Central memory CD4-positive, alpha-beta T cell (primary cell): ENCODE measurements around the gene AHDC1.
A peak's percentile ranks its signal among the peaks of the same experiment; 100 is the strongest.
"Not testable (repeated sequence)": the region's sequence is repeated elsewhere in the genome, so short reads cannot be mapped to it uniquely, and the experiment has no call there.

ENCODE experiments used
- DNase-seq: peaks from one replicate; pipeline ENCODE4 v3.0.0; 2022

AHDC1 gene

DNA sequence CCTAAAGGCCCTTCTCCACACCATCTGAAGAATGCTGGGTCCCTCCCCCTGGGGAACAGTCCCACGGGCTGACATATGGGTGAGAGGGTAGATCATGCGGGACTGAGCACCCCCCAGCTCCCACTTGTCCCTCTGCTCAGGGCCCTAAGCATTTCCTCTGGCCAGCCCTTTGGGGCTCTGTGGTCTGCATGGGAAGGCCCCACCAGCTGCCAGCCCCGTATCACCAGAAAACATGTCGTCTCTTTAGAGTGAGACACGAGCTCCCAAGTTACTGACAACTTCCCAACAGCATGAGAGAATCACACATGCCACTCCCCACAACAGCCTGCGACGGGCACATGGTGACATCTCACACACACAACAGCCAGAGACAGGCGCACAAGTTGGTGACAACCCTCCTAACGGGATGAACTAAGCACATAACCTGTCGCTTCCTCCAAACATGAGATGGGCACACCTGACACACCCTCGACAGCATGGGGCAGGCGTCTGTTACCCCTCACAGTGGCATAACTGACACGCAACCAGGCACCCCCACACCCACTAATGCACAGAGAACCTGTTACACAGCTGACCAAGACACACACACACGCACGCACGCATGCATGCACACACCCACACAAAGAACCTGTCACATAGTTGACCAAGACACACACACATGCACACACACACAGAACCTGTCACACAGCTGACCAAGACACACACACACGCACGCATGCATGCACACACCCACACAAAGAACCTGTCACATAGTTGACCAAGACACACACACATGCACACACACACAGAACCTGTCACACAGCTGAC, 41.2 kb downstream of the AHDC1 start:
- DNase-seq, result no peak

- no peak for DNase-seq
Measured at GRCh38 chr1:27562021-27562420, 41.9 kb downstream of the AHDC1 start.

DNA sequence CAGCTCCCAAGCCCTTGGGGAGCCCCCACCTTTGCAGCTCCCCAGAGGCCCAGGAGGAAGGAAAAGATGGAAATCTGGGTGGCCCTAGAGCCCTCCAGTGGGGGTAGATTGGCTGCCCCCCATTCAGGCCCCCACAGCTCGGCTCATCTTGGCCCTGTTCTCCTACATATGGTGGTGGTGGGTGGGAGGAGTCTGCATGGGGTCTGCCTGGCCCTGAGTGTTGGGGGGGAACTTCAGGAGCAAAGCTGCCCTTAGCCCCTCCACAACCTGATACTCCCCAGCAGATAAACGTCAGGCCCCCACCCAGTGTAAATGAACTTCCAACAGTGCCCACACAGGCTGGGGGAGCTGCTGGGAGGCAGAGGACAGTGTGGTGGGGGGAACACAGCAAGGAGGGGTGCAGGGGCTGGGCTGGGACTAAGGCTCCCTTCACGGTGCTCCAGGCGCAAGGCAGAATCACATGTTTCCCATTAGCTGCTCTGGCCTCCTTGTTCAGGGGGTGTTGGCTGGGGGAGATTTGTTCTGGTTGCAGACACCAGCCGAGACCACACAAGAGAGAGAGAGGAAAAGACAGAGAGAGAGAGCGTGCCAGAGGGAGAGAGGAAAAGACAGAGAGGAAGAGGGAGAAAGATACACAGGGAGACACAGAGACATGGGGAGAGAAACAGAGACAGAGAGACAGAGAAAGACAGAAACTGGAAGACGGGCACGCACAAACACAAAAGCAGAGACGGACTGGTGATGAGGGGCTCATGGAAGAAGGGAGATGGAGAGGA, 42.6 kb downstream of the AHDC1 start:
- no peak for DNase-seq

DNA sequence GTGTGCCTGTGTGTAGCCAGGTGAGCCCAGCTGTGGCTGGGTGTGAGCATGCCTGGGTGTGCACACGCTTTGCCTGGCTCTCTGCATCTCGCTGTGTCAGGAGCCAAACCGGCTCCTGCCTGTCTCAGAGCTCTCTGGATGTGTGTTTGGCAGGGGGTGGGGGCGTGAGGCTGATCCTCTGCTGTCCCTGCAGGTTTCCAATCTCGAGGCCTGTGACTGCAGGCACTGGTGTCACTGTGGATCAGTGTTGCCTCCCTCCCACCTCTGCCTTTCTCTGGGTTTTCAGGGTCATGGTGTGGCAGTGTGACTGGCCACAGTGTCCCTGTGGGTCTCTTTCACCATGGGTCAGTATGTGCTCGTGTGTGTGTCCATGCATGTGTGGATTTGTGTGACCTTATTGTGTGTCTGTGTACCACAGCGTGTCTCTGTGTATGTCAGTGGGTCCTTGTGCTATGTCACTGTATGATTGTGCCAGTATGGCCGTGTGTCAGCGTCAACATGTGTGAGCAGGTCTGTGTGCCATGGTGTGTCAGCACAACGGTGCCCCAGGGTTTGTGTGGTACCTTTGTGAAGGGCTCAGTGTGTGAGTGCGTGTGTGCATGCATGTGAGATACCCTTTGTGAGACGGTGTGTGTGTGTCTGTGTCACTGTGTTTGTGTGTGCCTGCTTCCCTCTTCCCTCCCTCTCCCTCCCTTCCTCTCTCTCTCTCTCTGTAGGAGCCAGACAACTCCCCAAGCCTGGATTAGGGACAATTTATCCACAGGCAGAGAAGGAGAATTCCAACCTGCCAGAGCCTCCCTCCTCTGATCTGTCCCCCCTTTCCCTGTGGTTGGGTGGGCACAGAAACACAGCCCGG, 43.4 kb downstream of the AHDC1 start:
- no peak for DNase-seq

- no peak for DNase-seq
Measured at GRCh38 chr1:27559466-27560030, 44.4 kb downstream of the AHDC1 start.

GRCh38 chr1:27557596-27558340, 46.2 kb downstream of the AHDC1 start:
- no peak for DNase-seq

GRCh38 chr1:27556781-27557595, 47.0 kb downstream of the AHDC1 start:
- peak; percentile 60 for DNase-seq

GRCh38 chr1:27556435-27556780, 47.5 kb downstream of the AHDC1 start:
- no peak for DNase-seq

GRCh38 chr1:27555700-27556424, 48.1 kb downstream of the AHDC1 start:
- DNase-seq, result no peak

- no peak for DNase-seq
Measured at GRCh38 chr1:27554759-27555699, 48.9 kb downstream of the AHDC1 start.

GRCh38 chr1:27554293-27554692, 49.7 kb downstream of the AHDC1 start:
- DNase-seq, result no peak

DNA sequence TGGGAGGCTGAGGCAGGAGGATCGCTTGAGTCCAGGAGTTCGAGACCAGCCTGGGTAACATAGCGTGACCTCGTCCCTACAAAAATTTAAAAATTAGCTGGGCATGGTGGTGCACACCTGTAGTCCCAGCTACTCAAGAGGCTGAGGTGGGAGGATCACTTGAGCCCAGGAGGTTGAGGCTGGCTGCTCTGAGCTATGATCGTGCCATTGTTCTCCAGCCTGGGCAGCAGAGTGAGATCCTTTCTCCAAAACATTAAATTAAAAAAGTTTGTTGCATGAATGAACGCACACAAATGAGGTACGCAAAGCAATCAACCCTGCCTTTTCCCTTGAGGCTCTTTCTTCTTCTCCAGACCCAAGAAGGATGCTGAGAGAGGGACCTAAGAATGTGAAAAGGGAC, 50.1 kb downstream of the AHDC1 start:
- not testable (repeated sequence) for DNase-seq

DNA sequence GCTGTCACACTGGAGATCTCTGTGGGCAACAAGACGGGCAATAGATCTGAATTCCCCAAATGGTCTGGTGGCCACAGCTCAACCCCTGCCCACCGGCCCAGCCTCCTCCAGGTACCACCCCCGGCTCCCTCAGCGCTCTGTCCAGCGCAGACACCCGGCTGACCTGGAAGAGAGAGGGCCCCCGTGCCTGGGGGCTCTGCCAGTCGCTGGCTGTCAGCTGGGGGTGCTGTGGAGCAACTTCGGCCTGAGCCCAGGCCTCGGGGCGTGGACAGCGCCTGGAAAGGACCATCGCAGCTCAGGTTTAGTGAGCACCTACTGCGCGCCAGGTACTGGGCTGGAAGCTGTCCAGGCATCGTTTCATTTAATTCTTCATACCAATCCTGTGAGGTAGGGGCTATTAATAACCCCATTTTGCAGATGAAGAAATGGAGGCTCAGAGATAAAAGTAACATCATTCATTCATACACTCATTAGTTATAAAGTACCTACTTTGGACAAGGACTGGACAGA, 51.0 kb downstream of the AHDC1 start:
- DNase-seq, result no peak

- DNase-seq, result no peak
Measured at GRCh38 chr1:27551953-27552312, 52.0 kb downstream of the AHDC1 start.

DNA sequence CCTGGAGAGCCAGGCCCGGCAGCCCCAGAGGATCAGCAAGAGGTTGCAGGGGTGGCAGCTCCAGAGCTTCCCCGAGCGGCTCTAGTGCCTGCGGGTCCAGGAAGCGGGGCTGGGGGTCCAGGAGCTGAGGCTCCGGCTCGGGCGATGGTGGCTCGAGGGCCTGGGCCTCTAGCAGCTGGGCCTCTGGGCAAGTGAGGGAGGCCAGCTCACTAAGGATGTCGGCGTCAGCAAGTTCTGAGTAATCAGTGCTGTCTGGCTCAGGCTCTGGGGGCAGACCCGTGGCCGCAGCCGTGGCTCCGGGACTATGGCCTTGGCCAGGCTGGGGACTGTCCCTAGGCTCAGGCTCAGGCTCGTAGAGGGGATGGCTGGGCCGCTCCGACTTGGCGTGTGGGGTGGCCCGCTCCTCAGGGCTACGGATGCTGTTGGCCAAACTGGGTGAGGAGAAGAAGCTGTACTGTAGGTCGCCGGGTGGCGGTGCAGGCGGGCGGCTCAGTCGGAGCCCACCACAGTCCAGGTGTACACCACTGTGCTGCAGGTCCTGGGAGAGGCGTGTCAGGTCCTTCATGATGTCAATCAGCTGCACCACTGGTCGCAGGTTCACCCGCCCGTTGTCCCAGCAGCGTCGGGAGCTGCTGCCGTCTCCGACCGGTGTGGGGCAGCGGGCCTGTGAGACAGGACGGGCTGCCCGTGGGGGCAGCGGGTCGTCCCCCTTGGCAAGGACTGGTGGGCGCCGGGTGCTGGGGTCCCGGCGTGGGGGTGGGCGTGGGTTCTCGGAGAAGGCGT, 52.6 kb downstream of the AHDC1 start:
- no peak for DNase-seq

GRCh38 chr1:27550510-27551169, 53.3 kb downstream of the AHDC1 start:
- DNase-seq, result no peak

DNA sequence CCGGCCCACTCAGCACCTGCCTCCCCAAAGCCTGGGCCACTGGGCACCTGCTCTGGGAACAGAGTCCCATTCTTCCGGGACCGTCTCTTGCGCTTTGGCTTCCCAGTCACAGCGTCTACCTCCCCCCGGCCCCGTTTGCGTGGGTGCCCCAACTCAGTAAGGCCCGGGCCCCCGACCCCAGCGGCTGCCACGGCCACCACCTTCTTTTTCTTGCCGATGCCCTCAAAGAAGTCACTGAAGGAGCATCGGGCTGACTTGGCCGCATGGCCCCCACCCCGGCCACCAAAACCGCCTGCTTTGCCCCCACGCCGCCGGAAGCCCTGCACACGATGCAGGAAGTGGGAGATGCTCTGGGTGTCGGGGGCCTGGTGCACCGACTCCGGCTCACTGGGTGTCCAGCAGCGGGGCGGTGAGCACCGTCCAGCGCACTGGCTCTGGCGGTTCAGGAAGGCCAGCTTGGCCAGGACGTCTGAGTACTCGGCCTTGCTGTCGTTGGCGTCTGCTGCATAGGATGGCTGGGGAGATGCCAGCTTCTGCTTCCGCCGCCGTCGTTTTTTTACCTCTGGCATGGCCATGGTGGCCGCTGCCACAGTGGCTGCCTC, 54.0 kb downstream of the AHDC1 start:
- no peak for DNase-seq
